ENCODE measurements around the gene SEMA3B.
"Not testable (repeated sequence)": the region's sequence is repeated elsewhere in the genome, so short reads cannot be mapped to it uniquely, and the experiment has no call there.

Gene SEMA3B

DNA sequence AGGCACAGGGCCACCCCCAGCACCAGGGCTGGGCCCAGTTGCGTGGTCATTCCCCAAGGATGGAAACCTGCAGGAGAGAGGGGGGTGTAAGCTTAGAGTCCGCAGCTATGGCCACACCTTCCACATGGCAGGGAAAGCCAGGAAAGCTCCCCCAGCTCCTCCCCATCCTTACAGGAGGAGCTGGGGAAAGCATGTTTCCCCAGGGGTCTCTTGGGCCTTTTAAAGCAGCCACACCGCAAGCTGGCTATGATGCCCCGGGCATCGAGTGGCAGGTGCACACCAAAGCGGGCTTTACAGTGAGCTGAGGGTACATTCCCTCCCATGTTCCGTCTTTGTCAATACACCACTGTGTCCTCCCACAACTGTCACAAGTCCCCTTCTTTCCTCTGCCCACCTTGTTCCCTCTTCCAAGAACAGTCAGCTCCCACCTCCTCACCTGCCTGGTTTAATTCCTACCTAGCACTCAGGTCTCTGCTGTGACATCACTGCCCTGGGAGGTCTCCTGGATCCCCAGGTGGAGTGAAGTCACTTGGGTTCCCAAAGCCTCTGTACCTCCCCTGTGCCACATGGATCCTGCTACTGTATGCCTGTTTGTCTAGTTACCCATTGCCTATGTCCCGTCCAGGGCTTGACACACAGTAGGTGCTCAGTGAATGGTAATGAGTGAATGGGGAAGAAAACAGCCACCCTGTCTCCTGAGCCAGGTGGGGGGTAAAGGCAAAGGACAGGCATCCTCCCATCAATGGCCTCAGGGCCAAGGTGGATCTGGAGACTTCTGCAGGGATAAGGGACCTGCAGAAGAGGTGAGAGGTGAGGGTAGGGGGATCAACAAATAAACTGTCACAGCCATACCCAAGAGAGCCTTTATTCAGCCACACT lies 26.8 kb downstream of the SEMA3B start:
- DNase-seq = no peak

- DNase-seq = no peak
Measured at GRCh38 chr3:50296721-50297383, 27.9 kb downstream of the SEMA3B start.

DNA sequence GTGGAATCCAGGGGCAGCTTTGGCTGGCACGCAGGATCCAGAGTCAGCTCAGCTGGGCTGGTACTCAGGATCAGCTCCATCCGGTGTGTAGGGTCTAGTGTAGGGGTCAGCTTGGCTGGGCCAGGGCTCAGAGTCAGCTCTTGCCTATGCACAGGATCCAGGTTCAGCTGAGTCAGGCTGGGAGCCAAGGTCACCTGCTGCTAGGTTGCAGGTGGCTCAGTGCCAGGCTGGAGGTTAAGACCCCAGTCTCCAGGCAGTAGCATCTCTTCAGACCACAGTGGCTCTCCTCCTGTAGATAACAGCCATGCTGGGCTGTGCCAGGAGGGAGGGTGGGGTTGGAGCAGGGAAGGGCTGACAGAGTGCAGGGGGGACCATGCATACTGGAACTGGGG lies 28.4 kb downstream of the SEMA3B start:
- DNase-seq = no peak

GRCh38 chr3:50297896-50298725 lies 29.2 kb downstream of the SEMA3B start:
- DNase-seq = no peak

- peak; percentile 99 for DNase-seq
Measured at GRCh38 chr3:50298836-50299637, 30.1 kb downstream of the SEMA3B start, which contains the start of the genes HYAL3 and NAA80. Gene HYAL3, minus strand, starts transcription at chr3:50299405. Its CDS starts 3,803 bp downstream, at chr3:50295602. Gene NAA80, minus strand, starts transcription at chr3:50299405. Its CDS starts 1,942 bp downstream, at chr3:50297463.

DNA sequence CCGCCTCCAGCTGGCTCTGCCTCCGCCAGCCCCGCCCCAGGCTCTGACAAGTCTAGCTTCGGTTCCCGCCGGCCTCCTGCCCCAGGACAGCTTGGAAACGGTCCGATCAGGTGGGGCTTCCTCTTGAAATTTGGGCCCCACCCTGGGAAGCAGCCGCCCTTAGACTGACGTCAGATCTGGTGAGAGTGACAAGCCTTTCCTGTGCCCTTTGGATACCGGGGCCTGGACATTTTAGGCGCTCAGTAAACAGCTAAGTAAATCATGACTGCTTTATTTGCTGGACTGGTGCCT lies 30.6 kb downstream of the SEMA3B start:
- DNase-seq = no peak

DNA sequence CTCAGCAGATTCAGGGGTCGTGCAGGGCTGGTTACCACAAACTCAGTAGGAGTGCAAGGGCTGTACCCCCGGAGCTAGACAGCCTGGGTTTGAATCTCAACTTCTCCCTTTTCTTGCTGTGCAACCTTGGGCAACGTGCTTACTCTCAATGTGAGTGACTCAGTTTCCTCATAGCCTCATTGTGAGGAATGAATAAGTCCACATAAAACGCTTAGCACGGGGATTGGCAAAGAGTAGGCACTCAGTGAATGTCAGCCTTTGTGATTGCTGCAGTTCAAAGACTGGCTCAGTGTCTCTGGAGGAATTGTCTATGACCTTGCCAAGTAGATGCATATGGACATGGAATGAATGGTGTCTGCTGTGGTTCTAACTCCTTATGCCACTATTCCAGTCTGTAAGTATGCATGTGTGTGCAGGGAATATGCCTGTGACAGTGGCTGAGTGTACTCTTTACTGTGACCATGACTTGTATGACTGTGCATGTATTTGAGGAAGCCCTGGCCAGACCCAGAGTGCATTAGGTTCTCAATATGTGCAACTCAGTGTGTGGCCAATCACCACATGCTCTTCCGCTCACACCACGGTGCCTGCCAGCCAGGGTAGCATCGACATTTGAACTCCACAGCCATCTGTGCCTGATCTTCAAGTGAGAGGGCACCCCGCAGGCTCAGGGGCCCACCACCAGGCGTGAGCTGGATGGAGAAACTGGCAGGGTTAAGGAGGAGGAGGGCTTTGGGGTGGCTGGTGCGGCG lies 31.2 kb downstream of the SEMA3B start:
- DNase-seq = no peak

- no peak for DNase-seq
Measured at GRCh38 chr3:50300681-50301254, 31.8 kb downstream of the SEMA3B start.

DNA sequence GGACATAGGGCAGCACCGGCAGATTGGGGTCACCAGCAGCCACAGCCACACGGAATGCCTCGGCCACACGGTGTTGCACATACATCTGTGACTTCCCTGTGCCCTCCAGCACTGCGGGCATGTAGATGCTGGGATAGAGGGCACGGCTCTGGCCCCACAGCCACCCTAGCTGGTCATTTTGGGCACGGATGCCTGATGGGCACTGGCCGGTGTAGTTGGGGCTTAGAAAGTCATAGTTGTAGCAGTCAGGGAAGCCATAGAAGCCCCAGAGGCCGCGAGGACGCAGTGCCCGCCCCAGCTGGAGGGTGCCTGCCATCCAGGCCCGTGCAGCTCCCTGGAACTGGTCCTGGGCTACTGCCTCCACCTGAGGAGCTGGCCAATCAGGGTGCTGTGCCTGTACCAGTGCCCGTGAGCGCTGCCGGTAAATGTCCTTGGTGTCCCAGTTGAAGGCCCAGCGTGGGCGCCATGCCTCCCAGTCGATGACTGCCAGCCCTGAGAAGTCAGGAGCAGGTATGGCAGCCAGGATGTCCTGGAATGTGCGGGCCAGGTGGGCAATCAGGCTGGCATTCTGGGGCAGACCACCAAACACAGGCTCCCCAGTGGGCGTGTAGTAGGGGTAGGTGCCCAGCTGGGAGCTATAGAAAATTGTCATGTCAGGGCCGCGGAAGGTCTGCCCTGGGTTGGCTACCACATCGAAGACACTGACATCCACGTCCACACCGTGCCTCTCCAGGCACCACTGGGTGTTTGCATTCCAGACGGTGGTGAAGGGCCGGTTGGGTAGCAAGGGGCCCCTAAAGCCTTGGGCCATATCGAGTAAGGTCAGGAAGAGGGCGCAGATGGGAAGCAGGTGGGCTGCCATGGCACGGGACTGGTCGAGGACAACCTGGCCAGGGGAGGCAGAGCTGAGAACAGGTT lies 33.4 kb downstream of the SEMA3B start:
- no peak for DNase-seq

DNA sequence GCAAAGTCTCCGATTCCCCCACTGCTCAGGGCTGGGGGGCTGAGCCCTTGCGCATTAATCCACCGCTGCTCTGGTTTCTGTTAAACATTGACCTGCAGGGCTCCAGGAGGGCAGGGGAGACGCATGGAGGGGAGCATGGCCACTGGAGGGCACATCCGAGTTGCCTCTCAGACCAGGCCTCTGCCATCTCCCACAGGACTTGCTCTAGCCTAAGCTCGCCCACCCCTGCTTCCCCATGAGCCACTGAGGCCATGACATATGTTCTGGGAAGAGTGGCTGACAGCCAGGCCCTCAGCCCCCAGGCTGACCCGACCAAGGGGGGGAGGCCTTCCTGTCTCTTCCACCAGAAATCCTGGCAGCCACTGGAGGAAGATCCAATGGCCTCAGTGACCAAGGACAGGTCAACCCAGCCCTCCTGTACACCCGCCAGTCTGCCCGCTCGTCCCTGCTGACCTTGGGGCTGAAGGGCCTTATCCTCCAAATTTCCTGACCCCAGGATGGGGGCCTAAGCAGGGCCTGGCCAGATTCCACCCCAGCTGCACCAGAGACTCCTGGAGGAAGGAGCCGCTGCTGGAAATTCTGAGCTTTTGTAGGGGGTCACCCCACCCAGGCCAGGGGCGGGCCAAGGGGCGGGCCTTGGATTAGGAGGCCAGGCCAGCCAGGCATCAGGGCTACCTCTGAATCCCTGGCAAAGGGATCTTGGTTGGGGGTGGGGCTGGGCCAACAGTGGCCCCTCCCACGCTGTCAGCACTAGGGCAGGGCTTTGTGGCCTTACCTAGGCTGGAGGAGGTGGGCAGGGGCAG lies 34.3 kb downstream of the SEMA3B start, which contains the start of gene HYAL1:
TSS of gene HYAL1 (minus strand) at position 562 of the 803 bp plus-strand sequence. CDS start 618 bp downstream, outside the sequence.
- DNase-seq = no peak

DNA sequence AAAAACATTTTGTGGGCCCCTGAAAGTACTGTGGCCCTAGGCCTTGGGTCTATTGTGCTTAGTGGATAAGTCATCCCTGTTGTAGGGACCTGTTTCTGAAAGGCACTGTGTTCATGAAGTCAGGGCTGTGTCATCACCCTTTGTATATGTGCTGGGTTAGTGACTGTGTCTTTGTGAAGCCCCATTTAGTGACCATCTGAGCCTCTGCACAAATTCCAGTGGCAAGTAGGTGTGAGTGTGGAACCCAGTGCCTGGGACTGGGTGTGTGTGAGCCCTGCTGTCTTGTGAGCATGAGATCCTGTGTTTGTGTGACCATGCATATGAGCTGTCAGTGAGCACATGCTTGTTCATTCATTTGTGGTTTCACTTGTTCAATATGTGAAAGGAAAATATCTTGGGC lies 35.7 kb downstream of the SEMA3B start:
- DNase-seq = no peak

DNA sequence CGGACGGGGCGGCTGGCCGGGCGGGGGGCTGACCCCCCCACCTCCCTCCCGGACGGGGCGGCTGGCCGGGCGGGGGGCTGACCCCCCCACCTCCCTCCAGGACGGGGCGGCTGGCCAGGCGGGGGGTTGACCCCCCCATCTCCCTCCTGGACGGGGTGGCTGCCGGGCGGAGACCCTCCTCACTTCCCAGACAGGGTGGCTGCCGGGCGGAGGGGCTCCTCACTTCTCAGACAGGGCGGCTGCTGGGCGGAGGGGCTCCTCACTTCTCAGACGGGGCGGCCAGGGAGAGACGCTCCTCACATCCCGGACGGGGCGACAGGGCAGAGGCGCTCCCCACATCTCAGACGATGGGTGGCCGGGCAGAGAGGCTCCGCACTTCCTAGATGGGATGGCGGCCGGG lies 43.1 kb downstream of the SEMA3B start:
- DNase-seq = not testable (repeated sequence)

DNA sequence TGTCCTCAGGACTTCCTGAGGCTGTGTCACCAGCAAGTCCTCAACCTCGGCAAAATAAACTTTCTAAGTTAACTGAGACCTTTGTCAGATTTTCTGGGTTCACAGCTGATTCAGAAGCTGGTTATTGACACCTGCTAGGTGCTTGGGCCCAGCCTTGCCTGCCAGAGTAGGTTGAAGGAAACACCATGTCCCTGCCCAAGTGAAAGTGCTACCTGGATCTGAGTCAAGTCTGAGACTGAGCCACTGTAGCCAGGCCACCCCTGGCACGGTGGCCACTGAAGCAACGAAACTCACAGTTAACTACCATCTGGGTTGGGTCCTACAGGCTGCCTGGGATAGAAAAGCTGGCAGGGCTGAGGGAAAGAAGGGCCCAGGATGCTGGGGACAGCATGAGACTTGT lies 45.4 kb downstream of the SEMA3B start:
- no peak for DNase-seq

DNA sequence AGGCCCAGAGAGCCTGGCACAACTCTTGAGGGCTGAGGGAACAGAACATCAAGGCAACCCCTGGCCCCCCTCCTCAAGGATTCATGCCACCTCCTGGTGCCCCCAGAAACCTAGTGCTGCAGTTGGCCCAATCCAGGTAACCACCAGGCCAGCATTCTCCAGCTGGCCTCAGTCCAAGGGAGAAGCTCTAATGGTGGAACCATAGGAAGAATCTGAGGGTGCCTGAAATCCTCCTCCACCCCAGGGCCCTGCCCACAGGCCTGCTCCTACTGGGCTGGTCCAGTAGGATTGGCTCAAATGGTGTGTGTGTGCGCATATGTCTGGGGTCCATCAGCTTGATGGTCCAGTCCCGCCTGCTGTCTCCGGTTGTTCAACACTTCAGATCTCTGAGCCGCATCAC lies 45.9 kb downstream of the SEMA3B start:
- no peak for DNase-seq

- peak; percentile 73 to 74 for DNase-seq
Measured at GRCh38 chr3:50316657-50317242, 47.8 kb downstream of the SEMA3B start.

- no peak for DNase-seq
Measured at GRCh38 chr3:50317300-50317699, 48.4 kb downstream of the SEMA3B start.

GRCh38 chr3:50318163-50318562 lies 49.2 kb downstream of the SEMA3B start:
- no peak for DNase-seq

- no peak for DNase-seq
Measured at GRCh38 chr3:50318615-50319014, 49.7 kb downstream of the SEMA3B start.
